ENCODE results near the gene NUAK1.
A peak's percentile ranks its signal among the peaks of the same experiment; 100 is the strongest.

The NUAK1 gene

GRCh38 chr12:106084014-106084671 is 54.6 kb downstream of the NUAK1 start:
- DNase-seq (ENCODE audit: low spot score) = no peak

GRCh38 chr12:106082216-106083175 is 56.3 kb downstream of the NUAK1 start:
- DNase-seq (ENCODE audit: low spot score) = no peak

- no peak for DNase-seq (ENCODE audit: low spot score)
These were observed 57.1 kb downstream of the NUAK1 start for GRCh38 chr12:106081606-106082005.

GRCh38 chr12:106080791-106081170 is 58.0 kb downstream of the NUAK1 start:
- DNase-seq (ENCODE audit: low spot score) = no peak

- no peak for DNase-seq (ENCODE audit: low spot score)
These were observed 58.5 kb downstream of the NUAK1 start for GRCh38 chr12:106080041-106080790.

- no peak for DNase-seq (ENCODE audit: low spot score)
These were observed 59.5 kb downstream of the NUAK1 start for GRCh38 chr12:106079148-106079738.

- no peak for DNase-seq (ENCODE audit: low spot score)
These were observed 60.3 kb downstream of the NUAK1 start for GRCh38 chr12:106078358-106079010.

- peak; percentile 15 for DNase-seq (ENCODE audit: low spot score)
These were observed 63.9 kb downstream of the NUAK1 start for GRCh38 chr12:106074706-106075392.

GRCh38 chr12:106074361-106074705 is 64.4 kb downstream of the NUAK1 start:
- DNase-seq (ENCODE audit: low spot score) = no peak

GRCh38 chr12:106073179-106073578 is 65.6 kb downstream of the NUAK1 start:
- no peak for DNase-seq (ENCODE audit: low spot score)

GRCh38 chr12:106072751-106073150 is 66.0 kb downstream of the NUAK1 start:
- no peak for DNase-seq (ENCODE audit: low spot score)

GRCh38 chr12:106071686-106072085 is 67.1 kb downstream of the NUAK1 start:
- DNase-seq (ENCODE audit: low spot score) = no peak

- no peak for DNase-seq (ENCODE audit: low spot score)
These were observed 68.1 kb downstream of the NUAK1 start for GRCh38 chr12:106070611-106071010.

- no peak for DNase-seq (ENCODE audit: low spot score)
These were observed 68.6 kb downstream of the NUAK1 start for GRCh38 chr12:106070147-106070546.

GRCh38 chr12:106068296-106068695 is 70.5 kb downstream of the NUAK1 start:
- DNase-seq (ENCODE audit: low spot score) = no peak

- DNase-seq (ENCODE audit: low spot score) = no peak
These were observed 71.0 kb downstream of the NUAK1 start for GRCh38 chr12:106067606-106068205.

GRCh38 chr12:106066726-106067325 is 71.9 kb downstream of the NUAK1 start:
- DNase-seq (ENCODE audit: low spot score) = no peak

GRCh38 chr12:106066051-106066705 is 72.6 kb downstream of the NUAK1 start:
- no peak for DNase-seq (ENCODE audit: low spot score)

GRCh38 chr12:106065506-106065905 is 73.2 kb downstream of the NUAK1 start:
- no peak for DNase-seq (ENCODE audit: low spot score)

GRCh38 chr12:106064721-106065021 is 74.1 kb downstream of the NUAK1 start:
- DNase-seq (ENCODE audit: low spot score) = no peak

All from SK-N-DZ (cell line).